IPS-11a (cell line): Measurements from ENCODE around the gene NINJ2.
A peak's percentile ranks its signal among the peaks of the same experiment; 100 is the strongest.
"Not testable (repeated sequence)": the region's sequence is repeated elsewhere in the genome, so short reads cannot be mapped to it uniquely, and the experiment has no call there.

ENCODE experiments used
- H3K4me3 ChIP-seq: one replicate; pipeline ENCODE4 v1.5.1; 2013; ENCODE audit warnings: low read depth, low read length, control low read depth

The NINJ2 gene

DNA sequence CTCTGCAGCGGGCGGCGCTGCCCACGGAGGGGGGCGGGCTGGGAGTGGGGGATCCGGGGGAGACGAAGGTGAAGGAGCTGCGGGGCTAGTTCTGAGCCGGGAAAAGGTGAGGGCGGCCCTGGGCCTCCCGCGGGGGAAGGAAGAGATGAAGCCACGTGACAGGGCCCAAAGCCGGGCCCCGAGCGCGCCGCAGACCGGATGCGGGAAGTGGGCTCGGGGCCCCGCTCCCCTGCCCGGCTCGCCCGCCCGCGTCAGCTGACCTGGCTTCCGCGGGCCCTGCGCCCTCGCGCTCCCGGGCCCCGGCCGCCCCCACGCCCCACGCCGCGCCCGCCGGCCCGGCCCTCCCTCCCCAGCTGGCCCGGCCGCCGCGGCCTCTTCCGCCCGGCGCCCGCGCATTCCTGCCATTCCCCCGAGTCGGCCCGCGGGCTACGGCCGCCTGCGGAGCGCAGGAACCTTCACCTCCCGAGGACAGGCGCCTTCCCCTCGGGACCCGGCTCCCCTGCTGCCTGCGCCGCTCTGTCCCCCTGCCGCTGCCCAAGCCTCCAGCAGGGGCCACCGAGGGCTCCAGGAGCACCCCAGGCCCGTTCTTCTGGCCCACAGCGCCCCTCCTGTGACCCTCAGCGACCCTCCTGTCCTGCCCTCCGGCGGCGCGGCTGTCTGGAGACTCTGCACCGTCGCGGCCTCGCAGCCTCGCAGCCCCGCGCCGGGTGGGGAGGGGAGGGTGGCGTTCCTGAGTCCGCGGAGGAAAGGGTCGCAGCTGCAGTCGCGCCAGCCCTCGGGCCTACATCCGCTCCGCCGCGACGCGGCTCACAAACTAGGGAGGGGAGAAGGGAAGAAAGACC lies 20.4 kb downstream of the NINJ2 start:
- H3K4me3 ChIP-seq, result peak overlapping the region; percentile 44

DNA sequence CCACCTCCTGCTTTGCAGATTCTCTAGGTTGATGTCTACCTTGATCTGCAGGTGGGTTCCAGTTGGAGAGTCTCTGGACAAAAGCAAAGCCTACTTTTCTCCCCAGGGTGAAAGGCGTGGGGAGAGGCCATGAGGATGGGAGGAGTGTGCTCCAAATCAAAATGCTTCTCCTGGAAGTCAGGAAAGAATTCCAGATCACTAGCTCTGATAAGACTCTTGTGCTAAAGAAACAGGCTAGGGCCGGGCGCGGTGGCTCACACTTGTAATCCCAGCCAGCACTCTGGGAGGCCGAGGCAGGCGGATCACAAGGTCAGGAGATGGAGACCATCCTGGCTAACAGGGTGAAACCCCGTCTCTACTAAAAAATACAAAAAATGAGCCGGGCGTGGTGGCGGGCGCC lies 21.9 kb downstream of the NINJ2 start:
- H3K4me3 ChIP-seq, result not testable (repeated sequence)

DNA sequence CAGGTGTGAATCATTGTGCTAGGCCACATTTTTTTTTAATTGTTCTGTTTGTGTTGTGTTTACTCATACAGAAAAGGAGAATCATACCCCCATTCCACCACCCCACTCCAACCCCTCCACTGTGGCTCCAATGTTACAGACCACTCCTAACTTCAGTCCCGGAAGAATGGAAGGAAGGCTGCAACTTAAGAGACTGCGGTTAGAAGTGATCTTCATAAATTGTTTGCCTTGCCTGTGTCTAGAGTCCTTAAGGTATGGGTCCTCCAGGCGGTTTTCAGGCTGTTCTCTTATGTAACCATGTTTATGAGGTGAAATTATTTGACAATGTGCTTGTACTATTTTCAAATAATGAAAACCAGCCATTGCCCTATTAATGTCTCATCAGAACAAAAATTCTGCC lies 22.5 kb downstream of the NINJ2 start:
- no peak overlapping the region for H3K4me3 ChIP-seq

DNA sequence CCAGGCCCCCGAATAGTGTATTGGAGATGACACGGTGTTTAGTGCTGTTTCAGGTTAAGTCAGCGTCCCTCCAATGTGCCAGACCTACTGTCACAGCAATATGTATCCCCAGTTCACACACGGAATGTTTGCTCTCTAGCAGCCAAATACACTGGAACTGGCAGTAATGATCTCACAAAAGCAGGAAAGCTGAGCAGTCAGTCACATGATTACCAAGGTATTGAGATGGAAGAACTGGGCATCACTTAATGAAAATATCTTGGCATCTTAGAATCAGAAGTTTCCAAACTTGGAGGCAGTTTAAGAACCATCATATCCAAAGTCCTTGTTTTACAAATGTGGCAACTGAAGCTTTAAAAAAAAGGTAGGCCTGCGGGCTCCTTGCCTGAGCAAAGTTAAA lies 23.3 kb downstream of the NINJ2 start:
- no peak overlapping the region for H3K4me3 ChIP-seq

DNA sequence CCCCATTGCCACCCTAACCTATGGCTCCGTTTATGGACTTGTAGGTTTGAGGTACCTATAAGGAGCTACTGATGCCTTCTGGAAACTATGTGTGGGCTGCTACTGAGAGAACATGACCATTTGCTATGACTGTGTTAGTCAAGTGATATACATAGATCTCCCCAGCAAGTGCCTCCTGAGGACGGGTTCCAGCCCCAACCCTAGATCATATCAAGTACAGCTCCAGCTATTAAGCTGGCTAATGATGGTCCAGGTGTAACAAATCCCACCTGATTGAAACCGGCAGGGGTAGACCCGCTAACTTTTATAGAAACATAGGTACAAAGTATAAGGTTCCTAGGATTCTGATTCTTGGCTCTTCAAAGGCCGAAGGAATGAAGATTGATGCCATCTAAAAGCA lies 23.7 kb downstream of the NINJ2 start:
- no peak overlapping the region for H3K4me3 ChIP-seq

DNA sequence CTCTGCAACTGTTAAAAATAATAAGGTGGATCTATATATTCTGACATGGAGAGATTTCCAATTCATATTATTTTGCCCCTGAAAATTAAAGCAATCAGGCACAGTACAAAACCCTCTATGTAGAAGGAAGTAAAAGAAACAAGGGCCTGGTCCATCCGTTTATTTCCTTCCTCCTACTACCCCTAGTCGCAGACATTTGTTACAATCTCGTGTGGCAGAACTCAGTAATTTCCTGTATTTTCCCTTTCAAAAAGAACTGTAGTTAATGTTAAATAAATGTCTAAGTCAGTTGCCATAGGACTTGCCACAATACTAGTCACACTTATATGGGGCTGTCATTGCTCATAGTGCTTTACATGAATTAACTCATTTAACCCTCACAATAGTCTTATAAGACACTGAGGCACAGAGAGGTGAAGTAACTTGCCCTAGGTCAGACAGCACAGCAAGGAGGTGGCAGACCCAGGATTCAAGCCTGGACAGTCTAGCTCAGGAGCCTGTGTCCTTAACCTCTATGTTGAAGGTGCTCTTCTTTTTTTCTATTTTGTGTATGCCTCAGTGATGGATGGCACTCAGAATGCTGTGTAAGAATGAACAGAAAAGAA lies 24.2 kb downstream of the NINJ2 start:
- no peak overlapping the region for H3K4me3 ChIP-seq

DNA sequence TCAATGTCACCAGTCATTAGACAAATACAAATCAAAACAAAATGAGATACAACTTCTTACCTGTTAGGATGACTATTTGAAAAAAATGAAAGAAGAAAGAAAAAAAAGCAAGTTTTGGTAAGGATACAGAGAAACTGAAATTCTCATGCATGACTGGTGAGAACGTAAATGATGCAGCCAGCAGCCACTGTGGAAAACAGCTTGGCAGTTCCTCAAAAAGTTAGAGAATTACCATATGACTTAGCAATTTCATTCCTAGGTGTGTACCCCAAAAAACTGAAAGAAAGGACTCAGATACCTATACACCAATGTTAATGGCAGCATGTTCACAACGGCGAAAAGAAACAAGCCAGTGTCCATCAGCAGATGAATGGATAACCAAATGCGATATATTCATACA lies 26.6 kb downstream of the NINJ2 start:
- H3K4me3 ChIP-seq, result no peak overlapping the region

DNA sequence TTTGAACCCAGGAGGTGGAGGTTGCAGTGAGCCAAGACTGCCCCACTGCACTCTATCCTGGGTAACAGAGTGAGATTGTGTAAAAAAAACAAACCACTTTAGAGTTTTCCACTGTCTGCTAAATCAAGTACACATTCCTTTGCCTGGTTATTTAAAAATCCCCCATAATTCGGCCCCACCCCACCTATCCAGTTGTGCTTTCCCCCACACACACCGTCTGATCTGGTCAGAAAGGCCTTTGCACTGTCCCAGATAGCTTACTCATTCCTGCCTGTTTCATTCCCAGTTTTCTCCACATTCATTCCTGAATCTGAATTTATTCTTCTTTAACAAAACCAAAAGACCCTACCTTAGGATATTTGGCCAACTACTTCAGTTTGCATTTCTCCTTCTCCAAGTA lies 29.5 kb downstream of the NINJ2 start:
- H3K4me3 ChIP-seq, result no peak overlapping the region

DNA sequence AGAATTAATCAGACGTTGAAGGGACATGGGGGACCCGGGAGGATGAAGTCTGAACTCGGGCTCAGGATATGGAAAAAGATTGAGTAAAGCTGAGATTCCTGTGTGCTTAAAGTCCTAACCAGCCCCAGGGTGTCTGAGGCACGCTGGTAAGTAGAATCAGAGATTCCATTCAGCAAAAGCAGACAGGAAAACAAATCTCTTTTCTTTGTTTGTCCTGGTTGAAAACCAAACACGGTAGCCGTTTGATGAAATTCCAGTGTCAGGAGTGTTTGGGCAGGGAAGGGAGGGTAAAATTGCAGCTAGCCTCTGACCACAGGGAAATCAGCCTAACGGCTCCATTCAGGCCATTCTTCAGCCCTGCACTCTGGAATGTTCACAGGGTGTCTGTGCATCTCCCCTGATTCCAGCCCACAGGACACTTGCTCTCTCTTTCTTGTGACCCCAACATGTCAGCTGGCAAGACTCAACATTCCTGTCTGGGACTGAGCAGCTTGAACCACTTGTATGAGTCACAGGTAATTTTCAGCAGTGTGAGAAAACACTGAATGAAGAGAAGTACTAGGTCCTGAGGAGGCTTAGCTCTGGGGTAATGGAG lies 31.0 kb downstream of the NINJ2 start:
- H3K4me3 ChIP-seq, result no peak overlapping the region

DNA sequence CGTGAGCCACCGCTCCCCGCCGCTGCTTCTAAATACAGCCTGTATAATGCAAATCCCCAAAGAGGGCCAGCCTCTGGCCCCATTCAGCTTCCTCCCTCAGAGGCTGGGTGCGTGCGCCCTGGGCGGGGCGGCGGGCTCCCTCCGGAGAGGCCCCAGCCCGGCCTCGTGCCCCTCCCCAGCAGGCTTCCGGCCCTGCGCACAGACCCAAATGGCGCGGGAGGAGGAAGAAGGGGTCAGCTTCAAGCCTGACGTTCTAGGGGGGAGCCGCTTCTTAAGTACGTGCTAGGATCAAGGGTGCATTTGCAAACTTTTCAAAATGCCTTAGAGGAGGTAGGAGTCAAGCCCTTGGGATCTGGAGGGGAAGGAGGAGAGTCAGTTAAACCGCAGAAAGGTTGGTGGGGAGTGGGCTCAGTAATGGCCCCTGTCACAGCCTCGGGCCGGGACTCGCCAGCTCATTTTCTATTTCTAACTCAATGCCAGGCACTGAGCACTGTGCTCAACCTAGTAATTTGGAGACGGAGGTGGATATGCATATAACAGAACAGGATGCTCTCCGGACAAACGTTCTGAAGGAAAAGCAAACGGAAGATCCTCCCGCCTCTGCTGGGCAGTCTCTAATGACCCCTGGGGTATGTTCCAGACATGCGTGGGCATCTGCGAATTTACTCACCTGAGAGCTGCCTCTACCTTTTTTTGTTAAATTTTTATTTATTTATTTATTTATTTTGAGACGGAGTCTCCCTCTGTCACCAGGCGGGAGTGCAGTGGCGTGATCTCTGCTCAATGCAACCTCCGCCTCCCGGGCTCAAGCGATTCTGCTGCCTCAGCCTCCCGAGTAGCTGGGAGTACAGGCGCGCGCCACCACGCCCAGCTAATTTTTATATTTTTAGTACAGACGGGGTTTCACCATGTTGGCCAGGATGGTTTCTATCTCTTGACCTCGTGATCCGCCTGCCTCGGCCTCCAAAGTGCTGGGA lies 32.3 kb downstream of the NINJ2 start:
- H3K4me3 ChIP-seq, result no peak overlapping the region

DNA sequence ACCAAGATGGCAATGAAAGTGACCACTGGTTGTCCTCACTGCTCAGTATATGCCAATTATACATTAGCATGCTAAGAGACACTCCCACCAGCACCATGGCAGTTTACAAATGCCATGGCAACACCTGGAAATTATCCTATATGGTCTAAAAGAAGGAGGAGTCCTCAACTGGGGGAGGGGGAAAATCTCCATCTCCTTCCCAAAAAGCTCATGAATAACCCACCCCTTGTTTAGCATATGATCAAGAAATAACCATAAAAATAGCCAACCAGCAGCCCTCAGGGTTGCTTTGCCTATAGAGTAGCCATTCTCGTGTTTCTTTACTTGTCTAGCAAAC lies 34.5 kb downstream of the NINJ2 start:
- H3K4me3 ChIP-seq, result not testable (repeated sequence)

DNA sequence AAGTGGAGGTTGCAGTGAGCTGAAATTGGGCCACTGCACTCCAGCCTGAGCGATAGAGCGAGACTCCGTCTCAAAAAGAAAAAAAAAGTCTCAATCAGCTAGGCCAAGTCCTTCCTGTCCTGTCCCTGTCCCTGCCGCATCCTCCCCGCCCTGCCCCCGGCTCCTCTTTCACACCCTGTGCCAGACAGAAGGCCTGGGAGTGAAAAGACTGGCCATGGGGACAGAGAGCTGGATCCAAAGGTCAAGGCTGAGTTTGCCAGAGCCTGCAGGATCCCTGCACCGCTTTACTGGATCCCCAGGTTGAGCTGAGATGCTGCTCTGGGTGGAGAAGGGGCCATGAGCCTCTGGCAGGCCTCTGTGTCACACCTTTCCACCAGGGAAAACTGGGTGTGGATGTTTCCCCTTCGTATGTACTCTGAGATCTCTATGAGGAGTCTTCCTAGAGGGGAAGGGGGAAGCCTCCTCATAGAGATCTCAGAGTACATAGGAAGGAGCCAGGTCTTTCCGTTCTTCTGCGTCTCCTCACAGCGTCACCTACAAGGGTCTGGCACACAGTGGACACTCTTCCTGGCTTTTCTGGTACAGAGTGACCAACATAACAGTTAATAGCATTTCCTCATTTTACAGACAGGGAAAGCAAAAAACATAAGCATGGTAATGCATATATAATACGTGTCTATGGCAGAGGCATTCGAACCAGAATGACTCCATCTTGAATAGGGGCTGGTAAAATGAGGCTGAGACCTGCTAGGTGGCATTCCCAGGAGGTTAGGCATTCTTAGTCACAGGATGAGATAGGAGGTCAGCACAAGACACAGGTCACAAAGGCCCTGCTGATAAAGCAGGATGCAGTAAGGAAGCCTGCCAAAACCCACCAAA lies 35.1 kb downstream of the NINJ2 start:
- H3K4me3 ChIP-seq, result no peak overlapping the region

DNA sequence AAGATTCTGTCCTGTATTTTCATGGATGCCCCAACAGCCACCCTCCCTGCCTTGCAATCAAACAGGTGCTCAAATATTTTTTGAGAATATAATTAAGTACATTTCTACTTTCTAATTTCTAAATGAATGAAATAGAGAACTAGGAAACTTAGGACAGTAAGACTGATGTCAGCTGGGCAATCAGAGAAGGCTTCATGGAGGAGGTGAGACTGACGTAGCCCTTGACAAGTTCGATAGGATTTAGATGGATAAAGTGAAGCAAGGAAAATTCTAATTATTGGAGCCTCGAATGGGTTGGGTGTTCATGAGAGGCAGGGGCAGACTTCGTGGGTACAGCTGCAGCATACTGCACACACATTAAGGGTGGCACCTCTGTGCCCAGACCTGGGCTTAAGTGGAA lies 36.0 kb downstream of the NINJ2 start:
- H3K4me3 ChIP-seq, result no peak overlapping the region

DNA sequence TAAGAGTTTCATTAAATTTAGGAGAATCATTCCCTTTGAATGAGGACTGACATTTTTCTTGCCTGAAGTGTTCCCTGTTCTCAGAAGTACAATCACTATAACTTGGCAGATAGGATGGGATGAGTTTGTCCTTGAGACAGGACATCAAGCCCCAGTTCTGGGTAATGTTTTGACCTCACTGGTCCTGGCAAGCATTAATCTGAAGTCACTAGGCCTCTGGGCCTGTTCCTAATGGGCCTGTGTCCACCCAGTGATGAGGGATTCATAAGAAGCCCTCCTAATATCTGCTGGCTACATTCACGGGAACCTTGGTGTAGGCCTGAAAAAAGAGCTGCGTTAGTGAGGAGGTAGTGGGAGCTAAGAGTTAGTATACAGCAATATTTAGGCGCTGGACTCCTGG lies 37.2 kb downstream of the NINJ2 start:
- H3K4me3 ChIP-seq, result no peak overlapping the region

DNA sequence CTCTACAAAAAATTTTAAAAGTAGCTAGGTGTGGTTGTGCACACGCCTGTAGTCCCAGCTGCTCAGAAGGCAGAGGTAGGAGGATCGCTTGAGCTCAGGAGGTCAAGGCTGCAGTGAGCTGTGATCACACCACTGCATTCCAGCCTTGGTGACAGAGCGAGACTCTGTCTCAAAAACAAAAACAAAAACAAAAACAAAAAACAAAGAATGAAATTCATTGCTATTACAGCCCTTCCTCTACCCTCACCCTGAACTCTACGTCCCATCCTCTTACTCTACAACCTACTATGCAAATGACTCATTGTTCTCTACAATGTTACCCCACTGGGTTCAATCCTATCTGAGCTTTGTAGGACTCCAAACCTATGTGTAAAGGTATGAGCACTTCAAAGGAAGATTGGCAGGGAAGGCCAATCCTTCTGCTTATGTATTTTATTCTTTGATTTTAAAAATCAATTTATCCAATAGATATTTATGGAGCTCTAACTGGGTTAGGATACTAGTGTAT lies 39.3 kb downstream of the NINJ2 start:
- no peak overlapping the region for H3K4me3 ChIP-seq

DNA sequence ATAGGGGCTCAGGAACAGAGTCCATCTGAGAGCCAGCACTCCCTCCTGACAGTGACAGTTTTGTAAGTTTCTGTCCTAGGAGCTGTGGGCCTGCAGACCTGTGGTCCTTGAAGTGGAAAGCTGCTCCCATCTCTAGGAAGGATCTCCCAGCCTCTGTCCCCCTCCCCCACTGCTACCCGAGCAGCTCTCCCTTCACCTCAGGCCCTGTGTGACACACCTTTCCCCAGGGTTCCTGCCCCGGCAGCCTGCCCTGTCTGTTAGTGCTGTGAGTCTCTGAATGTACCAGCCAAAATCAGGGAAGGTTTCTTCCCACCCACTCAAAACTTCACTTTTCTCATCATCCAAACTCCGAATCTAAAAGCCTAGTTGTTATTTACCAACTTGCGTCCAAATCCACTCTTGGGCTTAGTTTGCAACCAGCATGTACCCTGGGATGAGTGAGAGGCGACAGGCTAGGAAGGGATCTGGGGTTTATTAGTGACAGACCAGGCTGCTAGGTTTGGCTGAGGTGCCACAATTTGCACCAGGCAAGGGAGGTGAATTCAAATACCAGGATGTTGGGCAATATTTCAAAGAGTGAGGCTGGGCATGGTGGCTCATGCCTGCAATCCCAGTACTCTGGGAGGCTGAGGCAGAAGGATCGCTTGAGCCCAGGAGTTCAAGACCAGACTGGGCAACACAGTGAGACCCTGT lies 39.9 kb downstream of the NINJ2 start:
- H3K4me3 ChIP-seq, result no peak overlapping the region

DNA sequence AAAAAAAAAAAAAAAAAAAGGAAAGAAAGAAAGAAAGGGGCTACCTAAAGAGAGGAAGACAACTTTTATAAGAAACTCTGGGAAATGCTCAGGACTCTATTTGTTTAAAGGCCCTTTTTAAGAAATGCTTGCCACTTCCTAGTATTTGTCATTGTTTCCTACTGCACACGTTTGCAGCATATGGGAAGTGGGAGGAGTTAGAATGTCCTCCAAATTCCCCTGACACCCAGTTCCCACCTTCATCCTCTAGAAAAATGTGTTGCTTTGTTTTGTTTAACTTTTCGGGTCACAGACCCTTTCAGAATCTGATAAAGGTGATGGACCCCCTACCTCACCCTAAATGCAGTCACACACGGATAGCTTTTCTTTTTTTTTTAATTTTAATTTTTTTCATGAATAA lies 40.8 kb downstream of the NINJ2 start:
- H3K4me3 ChIP-seq, result no peak overlapping the region

DNA sequence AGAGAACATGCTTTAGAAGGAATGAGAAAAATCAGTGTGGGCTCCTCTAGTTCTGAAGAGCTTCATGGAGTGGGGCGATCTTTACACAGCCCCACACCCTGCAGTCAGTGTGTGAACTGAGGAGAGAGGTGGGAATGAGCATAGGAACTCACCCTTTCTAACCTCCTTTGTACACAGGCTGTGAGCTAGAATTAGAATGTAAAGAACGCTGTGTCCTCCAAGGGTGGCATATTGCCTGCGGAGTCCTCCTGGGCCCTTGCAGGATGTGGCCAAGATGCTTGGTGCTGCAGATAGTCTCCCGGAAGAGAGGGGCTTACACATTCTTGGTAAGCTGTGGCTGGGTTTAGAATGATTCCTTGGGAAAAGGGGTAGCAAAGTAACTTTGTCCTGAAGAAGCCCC lies 43.9 kb downstream of the NINJ2 start:
- no peak overlapping the region for H3K4me3 ChIP-seq

DNA sequence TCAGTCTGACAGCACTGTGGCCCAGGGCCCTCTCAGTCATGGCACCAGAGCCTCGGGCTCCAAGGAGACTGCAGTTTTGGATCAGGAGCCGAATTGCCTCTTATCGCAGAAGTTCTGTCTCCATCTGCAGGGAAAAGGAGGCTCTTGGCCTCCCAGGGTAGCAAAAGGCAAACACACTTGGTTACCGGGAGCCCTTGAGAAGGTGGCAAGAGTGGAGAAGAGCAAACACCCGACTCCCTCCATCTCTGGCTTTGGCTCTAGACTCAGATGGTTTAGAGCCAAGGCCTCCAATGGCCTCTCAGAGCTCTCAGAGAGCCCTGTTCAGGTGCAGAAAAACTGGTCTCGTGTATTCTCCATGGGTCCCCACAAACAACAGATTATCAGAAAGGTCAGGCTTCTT lies 44.6 kb downstream of the NINJ2 start:
- H3K4me3 ChIP-seq, result no peak overlapping the region
